ENCODE data around the gene SAMD4A.
A peak's percentile ranks its signal among the peaks of the same experiment; 100 is the strongest.

SAMD4A gene

DNA sequence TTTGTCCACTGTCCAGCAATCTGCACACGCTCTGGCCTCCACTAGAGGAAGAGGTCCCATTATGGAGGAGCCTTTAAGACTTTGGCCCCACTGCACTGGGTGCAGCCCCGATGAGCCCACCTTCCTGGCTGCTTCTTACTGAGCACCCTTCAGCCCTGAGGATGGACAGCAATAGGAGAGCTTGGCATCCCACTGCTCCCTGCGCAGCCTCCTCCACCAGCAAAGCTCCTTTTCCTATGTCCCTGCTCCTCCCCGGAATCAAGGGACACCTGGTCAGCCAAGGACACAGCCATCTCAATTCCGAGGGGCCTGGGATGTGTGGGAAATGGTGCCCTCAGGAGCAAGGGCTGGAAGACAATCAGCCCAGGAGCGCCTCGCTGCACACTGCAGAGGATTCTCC is 241.0 kb downstream of the SAMD4A start:
- no peak for DNase-seq

- no peak for DNase-seq
Observed at GRCh38 chr14:54808326-54809161, 241.6 kb downstream of the SAMD4A start.

DNA sequence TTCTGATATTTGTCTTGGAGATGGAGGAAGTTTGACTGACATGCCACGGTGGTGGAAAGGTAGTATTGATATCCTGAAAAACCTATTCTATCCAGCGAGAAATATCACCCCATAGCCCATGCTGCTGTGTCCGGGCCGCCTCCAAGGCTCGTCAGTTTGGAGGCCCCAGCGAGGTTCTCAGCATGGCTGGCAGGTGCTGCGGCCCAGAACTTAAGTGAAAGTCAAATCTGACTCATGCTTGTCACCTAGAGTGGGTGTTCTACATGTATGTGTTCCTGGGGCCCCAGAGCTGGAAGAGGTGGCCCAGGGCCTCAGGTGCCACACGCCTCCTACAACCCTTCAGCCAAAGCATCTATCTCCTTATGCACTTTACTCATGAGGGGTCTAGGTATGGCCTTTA is 242.8 kb downstream of the SAMD4A start:
- DNase-seq: no peak

GRCh38 chr14:54812617-54813016 is 245.7 kb downstream of the SAMD4A start:
- DNase-seq: no peak

GRCh38 chr14:54813081-54813480 is 246.2 kb downstream of the SAMD4A start:
- DNase-seq: no peak

DNA sequence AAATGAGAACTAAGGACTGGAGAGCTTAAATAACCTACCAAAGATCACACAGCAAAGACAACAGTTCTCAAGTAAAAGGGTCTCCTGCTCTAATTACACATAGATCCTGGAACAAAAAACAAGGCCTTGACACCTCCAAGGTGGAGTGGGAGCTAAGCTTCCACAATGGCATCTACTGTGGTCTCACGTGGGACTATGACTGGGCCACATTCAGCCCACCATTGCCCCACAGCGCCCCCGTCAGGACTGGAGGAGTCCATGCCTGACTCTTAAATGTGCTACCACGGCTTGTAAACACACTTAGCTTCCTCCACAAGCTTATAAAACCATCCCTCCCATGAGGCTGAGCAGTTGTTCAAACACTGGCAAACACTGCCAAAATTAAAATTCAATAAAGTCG is 247.1 kb downstream of the SAMD4A start:
- no peak for DNase-seq

GRCh38 chr14:54815016-54815415 is 248.1 kb downstream of the SAMD4A start:
- peak; percentile 13 for DNase-seq

- DNase-seq: no peak
Observed at GRCh38 chr14:54815515-54815914, 248.6 kb downstream of the SAMD4A start.

GRCh38 chr14:54816450-54816849 is 249.5 kb downstream of the SAMD4A start:
- DNase-seq: no peak

DNA sequence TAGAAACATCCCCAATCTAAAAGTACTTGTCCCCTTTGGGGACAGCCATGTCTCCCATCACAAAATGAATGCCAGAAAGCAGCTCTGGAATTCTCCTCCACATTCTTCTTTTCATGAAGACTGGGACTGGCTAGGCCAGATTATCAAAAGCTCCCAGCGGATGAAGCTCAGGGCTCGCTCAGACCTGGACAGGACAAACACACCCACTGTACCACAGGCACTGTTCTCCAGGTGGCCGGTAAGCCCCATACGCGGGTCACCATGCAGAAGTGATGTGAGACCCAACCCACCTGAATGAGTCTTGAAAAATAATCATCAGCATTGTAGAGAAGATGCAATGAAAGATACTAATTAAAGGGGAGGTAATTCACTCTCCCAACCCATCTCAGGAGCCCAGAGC is 250.6 kb downstream of the SAMD4A start:
- no peak for DNase-seq

DNA sequence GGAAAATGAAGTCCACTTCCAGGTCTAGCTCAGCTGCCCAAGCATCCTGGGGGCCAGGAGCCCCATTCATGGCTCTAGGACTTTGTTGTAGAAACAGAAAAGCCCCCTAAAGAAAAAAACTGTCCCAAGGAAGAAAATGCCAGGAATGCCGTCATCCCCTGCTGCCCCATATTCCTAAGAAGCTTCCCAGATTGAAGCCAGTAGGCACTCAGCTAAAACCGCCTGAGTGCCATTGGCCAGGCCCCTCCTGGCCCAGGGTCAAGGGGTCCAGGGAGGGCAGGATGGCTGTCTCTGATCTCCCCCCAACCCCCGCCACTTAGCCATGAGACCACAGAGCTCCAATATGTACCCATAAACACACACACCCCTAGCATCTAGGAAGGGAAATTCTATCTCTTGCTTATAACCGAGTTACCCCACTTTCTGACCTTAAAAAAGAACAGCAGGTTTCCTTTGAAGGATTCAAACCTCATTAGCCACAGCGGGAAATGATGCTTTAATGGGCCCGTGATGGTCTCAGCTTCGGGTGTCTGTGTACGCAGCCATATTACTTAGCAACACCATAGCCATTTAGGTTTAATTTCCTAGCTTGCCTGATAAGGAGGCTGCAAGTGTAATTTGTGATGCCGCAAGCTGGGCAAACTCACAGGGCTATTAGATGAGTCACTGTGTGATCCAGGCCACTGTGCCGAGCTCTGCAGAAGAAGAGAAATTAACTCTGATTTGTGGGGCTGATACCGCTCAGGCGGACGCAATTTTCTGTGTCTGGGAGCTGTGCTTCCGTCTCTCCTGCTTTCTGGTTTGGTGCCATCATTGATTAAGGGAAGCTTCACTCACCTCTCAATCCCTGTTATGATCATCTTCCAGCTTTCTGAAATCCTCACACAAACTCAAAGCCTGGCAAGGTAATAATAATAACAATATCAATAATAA is 251.5 kb downstream of the SAMD4A start:
- DNase-seq: peak; percentile 66

DNA sequence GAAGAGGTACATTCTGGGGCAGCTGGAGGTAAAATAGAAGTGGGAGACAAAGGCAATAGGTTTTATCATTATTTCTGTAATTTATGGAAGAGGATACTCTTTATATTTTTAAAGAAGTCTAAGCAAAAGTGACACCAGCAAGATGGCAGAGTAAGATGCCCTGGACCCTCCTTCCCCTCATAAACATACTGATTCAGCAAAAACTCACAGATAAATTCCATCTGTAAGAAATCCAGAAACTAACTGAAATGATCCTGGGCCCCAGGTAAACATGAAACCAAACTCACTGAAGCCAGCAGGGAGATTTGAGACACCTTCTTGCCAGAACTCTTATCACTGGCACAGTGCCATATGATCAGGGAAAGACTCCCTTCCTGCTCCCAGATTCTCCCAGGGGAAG is 255.8 kb downstream of the SAMD4A start:
- no peak for DNase-seq

DNA sequence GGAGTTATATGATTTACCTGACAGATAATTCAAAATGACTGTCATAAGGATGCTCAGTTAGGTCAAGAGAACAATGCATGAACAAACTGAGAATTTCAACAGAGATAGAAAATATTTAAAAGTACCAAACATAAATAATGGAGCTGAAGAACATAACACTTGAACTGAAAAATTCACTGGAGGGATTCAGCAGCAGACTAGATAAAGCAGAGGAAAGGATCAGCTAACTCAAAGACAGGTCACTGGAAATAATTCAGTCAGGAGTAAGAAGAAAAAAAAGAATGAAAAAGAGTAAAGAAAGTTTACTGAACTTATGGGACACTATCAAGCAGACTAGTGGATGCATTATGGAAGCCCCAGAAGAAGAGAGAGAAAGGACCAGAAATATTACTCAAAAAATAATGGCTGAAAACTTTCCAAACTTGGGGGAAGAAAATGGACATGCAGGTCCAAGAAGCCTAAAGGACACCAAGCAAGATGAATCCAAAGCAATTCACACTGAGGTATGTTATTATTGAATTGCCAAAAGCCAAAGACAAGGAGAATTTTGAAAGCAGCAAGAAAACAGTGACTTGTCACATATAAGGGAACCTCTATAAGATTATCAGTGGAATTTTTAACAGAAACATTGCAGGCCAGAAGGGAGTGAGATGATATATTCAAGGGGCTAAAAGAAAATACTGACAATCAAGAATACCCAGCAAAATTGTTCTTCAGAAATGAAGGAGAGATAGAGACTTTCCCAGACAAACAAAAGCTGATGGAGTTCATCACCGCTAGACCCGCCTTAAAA is 257.0 kb downstream of the SAMD4A start:
- no peak for DNase-seq

DNA sequence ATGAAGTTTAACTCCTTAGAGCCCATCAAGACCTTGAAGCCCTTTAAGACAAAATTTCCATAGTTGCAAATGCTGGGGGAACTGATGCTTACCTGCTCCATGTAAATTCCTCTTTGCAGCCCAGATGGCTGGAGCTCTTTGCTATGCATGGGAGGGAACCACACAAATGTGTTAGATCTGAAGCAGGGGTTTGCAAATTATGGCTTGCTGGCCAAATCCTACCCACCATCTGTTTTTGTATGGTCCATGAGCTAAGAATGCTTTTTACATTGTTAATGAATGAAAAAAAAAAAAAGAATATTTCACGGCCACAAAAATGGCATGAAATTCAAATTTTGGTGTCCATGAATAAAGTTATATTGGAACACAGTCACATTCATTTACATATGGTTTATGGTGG is 261.1 kb downstream of the SAMD4A start:
- no peak for DNase-seq

DNA sequence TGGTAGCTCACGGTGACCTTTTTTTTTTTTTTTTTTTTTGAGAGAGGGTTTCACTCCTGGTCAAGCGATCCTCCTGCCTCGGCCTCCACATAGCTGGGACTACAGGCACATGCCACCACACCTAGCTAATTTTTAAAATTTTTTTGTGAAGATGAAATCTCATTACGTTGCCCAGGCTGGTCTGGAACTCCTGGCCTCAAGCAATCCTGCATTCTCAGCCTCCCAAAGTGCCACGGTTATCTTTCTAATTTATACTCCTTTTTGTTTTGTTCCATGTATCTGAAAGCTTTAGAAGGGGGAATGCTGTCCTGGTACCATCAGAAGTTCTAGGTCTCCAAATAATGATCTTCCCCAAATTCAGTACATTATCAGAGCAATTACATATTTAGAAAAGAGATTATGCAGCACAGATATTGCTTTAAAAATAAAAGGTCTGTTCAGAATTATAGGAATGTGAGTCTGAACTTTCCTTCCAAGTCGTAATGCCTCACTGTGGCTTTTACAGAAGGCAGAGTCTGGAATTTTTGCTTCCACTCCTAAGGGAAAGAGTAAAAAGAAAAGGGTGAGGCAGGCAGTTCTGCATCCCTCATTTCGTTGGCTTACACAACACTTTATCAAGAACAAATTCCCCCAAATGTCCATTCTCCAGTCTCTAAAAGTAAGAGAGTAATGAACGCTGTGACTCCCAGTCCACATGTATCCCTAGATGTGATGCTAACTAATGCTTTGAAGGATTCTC is 262.7 kb downstream of the SAMD4A start:
- no peak for DNase-seq

GRCh38 chr14:54830650-54831049 is 263.7 kb downstream of the SAMD4A start:
- no peak for DNase-seq

- no peak for DNase-seq
Observed at GRCh38 chr14:54834081-54834480, 267.2 kb downstream of the SAMD4A start.

DNA sequence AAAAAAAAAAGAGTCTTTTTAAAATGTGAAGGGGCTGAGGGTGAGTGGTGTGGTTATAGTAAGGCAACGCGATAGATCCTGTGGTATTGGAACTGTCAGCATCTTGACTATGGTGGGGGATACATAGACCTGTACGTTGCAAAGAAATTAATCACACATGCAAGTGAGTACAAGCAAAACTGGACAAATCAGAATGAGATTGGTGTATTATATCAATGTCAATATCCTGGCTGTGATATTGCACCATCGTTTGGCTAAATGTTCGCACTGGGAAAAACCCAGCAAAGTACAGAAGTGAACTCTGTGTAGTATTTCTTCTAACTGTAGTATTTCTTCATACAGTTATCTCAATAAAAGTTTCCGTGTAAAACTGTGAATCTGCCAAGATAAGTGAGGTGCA is 267.8 kb downstream of the SAMD4A start:
- no peak for DNase-seq

DNA sequence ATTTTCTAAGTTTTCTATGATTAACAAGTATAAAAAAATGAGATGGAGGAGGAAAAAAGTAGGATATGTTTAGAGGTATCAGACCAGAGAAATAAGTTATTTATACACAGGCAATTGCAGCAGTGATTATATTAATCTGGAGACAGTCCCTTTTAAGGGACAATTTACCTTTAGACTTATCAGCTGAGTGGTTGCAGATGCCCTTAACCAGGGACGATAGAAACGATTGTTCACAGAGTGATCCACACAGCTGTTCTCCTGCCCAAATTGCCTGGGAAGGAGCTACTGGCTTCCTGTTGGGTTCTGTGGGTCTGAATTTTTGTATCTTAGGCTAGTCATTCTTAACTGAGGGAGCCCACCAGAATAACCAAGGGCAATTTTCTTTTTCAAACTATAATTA is 269.3 kb downstream of the SAMD4A start:
- DNase-seq: no peak

DNA sequence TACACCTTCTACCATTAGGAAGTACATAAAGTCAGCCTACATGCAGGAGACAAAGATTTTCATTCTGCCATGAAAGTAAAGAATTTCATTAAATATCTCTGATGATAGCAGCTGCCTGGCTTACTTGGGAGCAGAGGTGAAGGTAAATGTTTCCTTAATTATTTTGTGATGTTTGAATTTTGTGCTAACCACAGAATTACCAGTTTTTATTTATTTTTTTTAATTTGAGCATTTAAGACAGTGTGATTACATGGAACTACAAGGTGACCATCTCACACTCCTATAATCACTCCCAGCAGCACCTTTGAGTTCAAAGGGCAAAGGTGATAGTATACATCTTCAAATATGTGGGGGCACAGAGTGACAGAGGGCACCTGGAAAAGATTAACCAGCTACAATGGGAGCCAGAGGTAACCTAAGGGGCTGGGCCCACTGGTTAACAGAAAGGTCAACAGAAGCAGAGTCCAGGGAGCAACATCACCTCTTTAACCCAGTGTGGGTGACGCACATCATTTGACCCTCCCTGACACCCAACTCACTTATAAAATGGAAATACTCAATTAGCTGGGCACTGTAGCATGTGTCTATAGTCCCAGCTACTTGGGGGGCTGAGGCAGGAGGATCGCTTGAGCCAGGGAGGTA is 270.7 kb downstream of the SAMD4A start:
- DNase-seq: no peak

DNA sequence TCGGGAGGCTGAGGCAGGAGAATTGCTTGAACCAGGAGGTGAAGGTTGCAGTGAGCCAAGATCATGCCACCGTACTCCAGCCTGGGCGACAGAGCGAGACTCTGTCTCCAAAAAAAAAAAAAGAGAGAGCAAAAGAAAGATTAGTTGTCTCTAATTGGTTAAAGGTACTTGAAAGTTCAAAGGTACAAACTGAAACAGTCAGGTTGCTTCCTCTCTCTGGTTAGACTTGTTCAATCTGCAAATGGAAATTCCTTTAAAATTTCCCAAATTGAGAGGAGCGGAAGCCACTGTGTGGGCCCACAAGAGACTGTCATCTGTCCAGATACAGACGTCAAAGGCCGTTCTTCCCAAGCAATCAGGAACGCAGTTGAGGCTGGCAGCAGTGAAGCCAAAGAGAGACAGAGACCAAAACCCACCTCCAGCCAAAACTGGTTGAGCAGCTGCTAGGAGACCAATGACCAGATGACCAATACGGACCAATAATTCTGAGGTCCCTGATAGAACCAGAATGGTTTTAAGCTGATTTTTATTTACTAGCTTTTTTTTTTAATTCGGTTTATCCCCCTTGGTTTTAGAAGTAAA is 272.1 kb downstream of the SAMD4A start:
- DNase-seq: no peak

DNA sequence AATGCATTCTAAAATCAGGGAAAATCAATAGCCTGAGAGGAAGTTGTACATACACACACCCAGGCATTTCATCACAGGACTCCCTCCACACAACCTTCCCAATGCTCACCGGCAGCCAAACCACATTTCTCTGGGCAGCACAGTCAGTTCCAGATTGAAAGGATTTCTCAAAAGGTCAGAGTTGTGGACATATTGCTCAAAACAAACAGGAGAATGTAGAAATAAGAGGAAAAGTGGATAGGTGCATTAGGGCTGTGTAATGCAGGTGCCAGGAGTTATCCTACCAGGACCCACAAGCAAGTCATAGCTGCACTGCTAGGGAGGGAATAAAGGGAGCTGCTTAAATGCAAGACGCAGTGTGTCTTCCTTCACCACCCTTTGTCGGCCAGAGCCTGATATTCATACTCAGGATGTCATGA is 272.8 kb downstream of the SAMD4A start:
- DNase-seq: no peak
